Measurements from ENCODE around the gene TEC.

TEC gene

GRCh38 chr4:48134081-48134480 is 135.6 kb downstream of the TEC start, which contains the start of gene TXK:
Gene TXK (minus strand): TSS chr4:48134250. CDS start chr4:48134170, 80 bp downstream.
- Histone ChIP-seq H3K27me3 (ENCODE audit: control insufficient read depth, insufficient read depth, low read length) (no peaks in the 10 kb centered on the region), H3K36me3 (ENCODE audit: control insufficient read depth, insufficient read depth, low read length) (no peaks in the 10 kb centered on the region), H3K9ac (ENCODE audit: low read length) (no peak within 1 kb of the TSS), H3K27ac (ENCODE audit: low read depth, low read length) (no peak within 1 kb of the TSS), H3K4me3 (ENCODE audit: low read length) (no peak within 1 kb of the TSS), H3K4me1 (ENCODE audit: control insufficient read depth, insufficient read depth, low read length) (no peaks in the 10 kb centered on the region)

- H3K4me1 ChIP-seq (ENCODE audit: control insufficient read depth, insufficient read depth, low read length): no peaks in the 10 kb centered on the region
- no peaks in the 10 kb centered on the region for H3K36me3 ChIP-seq (ENCODE audit: control insufficient read depth, insufficient read depth, low read length)
- H3K27me3 ChIP-seq (ENCODE audit: control insufficient read depth, insufficient read depth, low read length): no peaks in the 10 kb centered on the region
- no peak overlapping the region for H3K27ac ChIP-seq (ENCODE audit: low read depth, low read length)
- H3K9ac ChIP-seq (ENCODE audit: low read length): no peak overlapping the region
- no peak overlapping the region for H3K4me3 ChIP-seq (ENCODE audit: low read length)
Observed at GRCh38 chr4:48133669-48134068, 136.0 kb downstream of the TEC start.

GRCh38 chr4:48131736-48132135 is 137.9 kb downstream of the TEC start:
- Histone ChIP-seq H3K9ac (ENCODE audit: low read length) (no peak overlapping the region), H3K4me3 (ENCODE audit: low read length) (no peak overlapping the region), H3K4me1 (ENCODE audit: control insufficient read depth, insufficient read depth, low read length) (no peaks in the 10 kb centered on the region), H3K27ac (ENCODE audit: low read depth, low read length) (no peak overlapping the region), H3K27me3 (ENCODE audit: control insufficient read depth, insufficient read depth, low read length) (no peaks in the 10 kb centered on the region), H3K36me3 (ENCODE audit: control insufficient read depth, insufficient read depth, low read length) (no peaks in the 10 kb centered on the region)

GRCh38 chr4:48130100-48130499 is 139.5 kb downstream of the TEC start:
- no peak overlapping the region for H3K4me3 ChIP-seq (ENCODE audit: low read length)

GRCh38 chr4:48129307-48130014 is 140.2 kb downstream of the TEC start:
- no peaks in the 10 kb centered on the region for H3K4me1 ChIP-seq (ENCODE audit: control insufficient read depth, insufficient read depth, low read length)
- no peak overlapping the region for H3K27ac ChIP-seq (ENCODE audit: low read depth, low read length)
- H3K27me3 ChIP-seq (ENCODE audit: control insufficient read depth, insufficient read depth, low read length): no peaks in the 10 kb centered on the region
- H3K4me3 ChIP-seq (ENCODE audit: low read length): no peak overlapping the region
- H3K36me3 ChIP-seq (ENCODE audit: control insufficient read depth, insufficient read depth, low read length): no peaks in the 10 kb centered on the region
- H3K9ac ChIP-seq (ENCODE audit: low read length): no peak overlapping the region

More at GRCh38 chr4:48130100-48130499, 139.5 kb downstream of the TEC start:
- H3K36me3 ChIP-seq (ENCODE audit: control insufficient read depth, insufficient read depth, low read length): no peaks in the 10 kb centered on the region
- H3K27ac ChIP-seq (ENCODE audit: low read depth, low read length): no peak overlapping the region
- H3K4me1 ChIP-seq (ENCODE audit: control insufficient read depth, insufficient read depth, low read length): no peaks in the 10 kb centered on the region
- H3K9ac ChIP-seq (ENCODE audit: low read length): no peak overlapping the region
- H3K27me3 ChIP-seq (ENCODE audit: control insufficient read depth, insufficient read depth, low read length): no peaks in the 10 kb centered on the region

- Histone ChIP-seq H3K27me3 (ENCODE audit: control insufficient read depth, insufficient read depth, low read length) (no peaks in the 10 kb centered on the region), H3K4me1 (ENCODE audit: control insufficient read depth, insufficient read depth, low read length) (no peaks in the 10 kb centered on the region), H3K9ac (ENCODE audit: low read length) (no peak overlapping the region), H3K27ac (ENCODE audit: low read depth, low read length) (no peak overlapping the region), H3K4me3 (ENCODE audit: low read length) (no peak overlapping the region), H3K36me3 (ENCODE audit: control insufficient read depth, insufficient read depth, low read length) (no peaks in the 10 kb centered on the region)
Observed at GRCh38 chr4:48127682-48128404, 141.8 kb downstream of the TEC start.

GRCh38 chr4:48127231-48127630 is 142.4 kb downstream of the TEC start:
- no peaks in the 10 kb centered on the region for H3K36me3 ChIP-seq (ENCODE audit: control insufficient read depth, insufficient read depth, low read length)
- no peak overlapping the region for H3K9ac ChIP-seq (ENCODE audit: low read length)
- H3K4me1 ChIP-seq (ENCODE audit: control insufficient read depth, insufficient read depth, low read length): no peaks in the 10 kb centered on the region
- no peak overlapping the region for H3K4me3 ChIP-seq (ENCODE audit: low read length)
- no peak overlapping the region for H3K27ac ChIP-seq (ENCODE audit: low read depth, low read length)
- no peaks in the 10 kb centered on the region for H3K27me3 ChIP-seq (ENCODE audit: control insufficient read depth, insufficient read depth, low read length)

GRCh38 chr4:48126621-48127020 is 143.0 kb downstream of the TEC start:
- Histone ChIP-seq H3K9ac (ENCODE audit: low read length) (no peak overlapping the region), H3K27me3 (ENCODE audit: control insufficient read depth, insufficient read depth, low read length) (no peaks in the 10 kb centered on the region), H3K36me3 (ENCODE audit: control insufficient read depth, insufficient read depth, low read length) (no peaks in the 10 kb centered on the region), H3K27ac (ENCODE audit: low read depth, low read length) (no peak overlapping the region), H3K4me3 (ENCODE audit: low read length) (no peak overlapping the region), H3K4me1 (ENCODE audit: control insufficient read depth, insufficient read depth, low read length) (no peaks in the 10 kb centered on the region)

GRCh38 chr4:48124870-48125269 is 144.8 kb downstream of the TEC start:
- Histone ChIP-seq H3K9ac (ENCODE audit: low read length) (no peak overlapping the region), H3K4me3 (ENCODE audit: low read length) (no peak overlapping the region), H3K27ac (ENCODE audit: low read depth, low read length) (no peak overlapping the region), H3K4me1 (ENCODE audit: control insufficient read depth, insufficient read depth, low read length) (no peaks in the 10 kb centered on the region), H3K36me3 (ENCODE audit: control insufficient read depth, insufficient read depth, low read length) (no peaks in the 10 kb centered on the region), H3K27me3 (ENCODE audit: control insufficient read depth, insufficient read depth, low read length) (no peaks in the 10 kb centered on the region)

GRCh38 chr4:48122756-48123155 is 146.9 kb downstream of the TEC start:
- Histone ChIP-seq H3K36me3 (ENCODE audit: control insufficient read depth, insufficient read depth, low read length) (no peaks in the 10 kb centered on the region), H3K4me1 (ENCODE audit: control insufficient read depth, insufficient read depth, low read length) (no peaks in the 10 kb centered on the region), H3K4me3 (ENCODE audit: low read length) (no peak overlapping the region), H3K27me3 (ENCODE audit: control insufficient read depth, insufficient read depth, low read length) (no peaks in the 10 kb centered on the region), H3K27ac (ENCODE audit: low read depth, low read length) (no peak overlapping the region), H3K9ac (ENCODE audit: low read length) (no peak overlapping the region)

- Histone ChIP-seq H3K27me3 (ENCODE audit: control insufficient read depth, insufficient read depth, low read length) (no peaks in the 10 kb centered on the region), H3K4me1 (ENCODE audit: control insufficient read depth, insufficient read depth, low read length) (no peaks in the 10 kb centered on the region), H3K9ac (ENCODE audit: low read length) (no peak overlapping the region), H3K4me3 (ENCODE audit: low read length) (no peak overlapping the region), H3K36me3 (ENCODE audit: control insufficient read depth, insufficient read depth, low read length) (no peaks in the 10 kb centered on the region), H3K27ac (ENCODE audit: low read depth, low read length) (no peak overlapping the region)
Observed at GRCh38 chr4:48121180-48121579, 148.5 kb downstream of the TEC start.

GRCh38 chr4:48120132-48120531 is 149.5 kb downstream of the TEC start:
- H3K27me3 ChIP-seq (ENCODE audit: control insufficient read depth, insufficient read depth, low read length): no peaks in the 10 kb centered on the region
- H3K36me3 ChIP-seq (ENCODE audit: control insufficient read depth, insufficient read depth, low read length): no peaks in the 10 kb centered on the region
- H3K27ac ChIP-seq (ENCODE audit: low read depth, low read length): no peak overlapping the region
- H3K4me1 ChIP-seq (ENCODE audit: control insufficient read depth, insufficient read depth, low read length): no peaks in the 10 kb centered on the region
- no peak overlapping the region for H3K4me3 ChIP-seq (ENCODE audit: low read length)
- H3K9ac ChIP-seq (ENCODE audit: low read length): no peak overlapping the region

- Histone ChIP-seq H3K27ac (ENCODE audit: low read depth, low read length) (no peak overlapping the region), H3K4me1 (ENCODE audit: control insufficient read depth, insufficient read depth, low read length) (no peaks in the 10 kb centered on the region), H3K4me3 (ENCODE audit: low read length) (no peak overlapping the region), H3K36me3 (ENCODE audit: control insufficient read depth, insufficient read depth, low read length) (no peaks in the 10 kb centered on the region), H3K27me3 (ENCODE audit: control insufficient read depth, insufficient read depth, low read length) (no peaks in the 10 kb centered on the region), H3K9ac (ENCODE audit: low read length) (no peak overlapping the region)
Observed at GRCh38 chr4:48119646-48120045, 150.0 kb downstream of the TEC start.
